Endothelial cell (in vitro differentiated cells): Measurements from ENCODE around the gene DNAH11. TPM values are rescaled to one million over a fixed set of nuclear protein-coding genes. Genes with fewer than 3 reads are reported as not detected.

Source experiments
- DNase-seq: peaks from one replicate; pipeline ENCODE4 v3.0.0; 2021; ENCODE audit warnings: low spot score
- H3K27ac Mint-ChIP-seq: one replicate; pipeline ENCODE4 v1.8.0; 2021; ENCODE audit warnings: mixed read lengths, inconsistent platforms; ENCODE audit not compliant: unreplicated experiment
- H3K27me3 Mint-ChIP-seq: one replicate; pipeline ENCODE4 v1.8.0; 2021; ENCODE audit warnings: mild to moderate bottlenecking, moderate library complexity, mixed read lengths, inconsistent platforms; ENCODE audit not compliant: unreplicated experiment
- H3K36me3 Mint-ChIP-seq: one replicate; pipeline ENCODE4 v1.8.0; 2021; ENCODE audit warnings: mild to moderate bottlenecking, low read depth, mixed read lengths, inconsistent platforms; ENCODE audit not compliant: unreplicated experiment
- H3K4me1 Mint-ChIP-seq: one replicate; pipeline ENCODE4 v1.8.0; 2021; ENCODE audit warnings: mild to moderate bottlenecking, mixed read lengths, inconsistent platforms; ENCODE audit not compliant: unreplicated experiment
- H3K4me3 Mint-ChIP-seq: one replicate; pipeline ENCODE4 v1.8.0; 2021; ENCODE audit warnings: mild to moderate bottlenecking, mixed read lengths, inconsistent platforms; ENCODE audit not compliant: unreplicated experiment
- H3K9me3 Mint-ChIP-seq: one replicate; pipeline ENCODE4 v1.8.0; 2021; ENCODE audit warnings: mixed read lengths, inconsistent platforms; ENCODE audit not compliant: unreplicated experiment
- CTCF ChIP-seq: fragments of 200-600 bp; sonication (generic); IDR thresholded peaks from one replicate; pipeline ENCODE4 v1.5.0; 2021; ENCODE audit warnings: antibody characterized with exemption; ENCODE audit not compliant: unreplicated experiment
- total RNA-seq: library from RNA; stranded (reverse); fragmentation: NEBNext Ultra II Directional; extraction: Animal tissue kit (Norgen Biotek cat#: 25700); gene quantifications from one replicate; pipeline ENCODE4 v1.2.1, GENCODE V29; 2021; ENCODE audit not compliant: unreplicated experiment

Gene DNAH11
- total RNA-seq, 1 donor from 2014 or later, result 0.18 TPM

- DNase-seq, result no peak
- Mint-ChIP-seq H3K27me3 (no peaks in the 10 kb centered on the region), H3K9me3 (no peaks in the 10 kb centered on the region), H3K36me3 (peaks cover 17% of the 10 kb centered on the region), H3K4me1 (peaks cover 4% of the 10 kb centered on the region), H3K27ac (no peak overlapping the region), H3K4me3 (no peak overlapping the region)
- TF ChIP-seq CTCF, result no peak
These were observed 370.3 kb downstream of the DNAH11 start for GRCh38 chr7:21912931-21913780.

DNA sequence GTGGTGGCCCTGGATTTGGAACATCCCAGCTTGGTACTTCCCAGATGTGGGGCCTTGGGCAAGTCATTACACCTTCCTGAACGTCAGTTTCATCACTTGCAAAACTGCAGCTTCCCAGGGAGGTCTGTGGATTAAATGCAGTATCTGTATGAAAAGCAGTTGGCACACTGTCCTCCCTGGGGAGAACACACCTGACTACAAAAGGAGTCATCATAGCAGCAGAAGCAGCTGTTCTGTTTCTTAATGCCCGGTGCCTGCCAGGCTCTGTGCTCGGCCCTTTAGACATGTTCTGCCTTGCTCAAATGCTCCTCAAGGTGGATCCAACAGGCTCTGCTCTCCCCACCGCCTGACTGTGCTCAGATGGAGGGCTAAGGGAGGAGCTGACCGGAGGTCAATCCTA, 371.8 kb downstream of the DNAH11 start:
- Mint-ChIP-seq H3K36me3 (peaks cover 11% of the 10 kb centered on the region), H3K27ac (no peak overlapping the region), H3K27me3 (no peaks in the 10 kb centered on the region), H3K4me3 (no peak overlapping the region), H3K9me3 (no peaks in the 10 kb centered on the region), H3K4me1 (peaks cover 4% of the 10 kb centered on the region)
- no peak for TF ChIP-seq CTCF
- no peak for DNase-seq

DNA sequence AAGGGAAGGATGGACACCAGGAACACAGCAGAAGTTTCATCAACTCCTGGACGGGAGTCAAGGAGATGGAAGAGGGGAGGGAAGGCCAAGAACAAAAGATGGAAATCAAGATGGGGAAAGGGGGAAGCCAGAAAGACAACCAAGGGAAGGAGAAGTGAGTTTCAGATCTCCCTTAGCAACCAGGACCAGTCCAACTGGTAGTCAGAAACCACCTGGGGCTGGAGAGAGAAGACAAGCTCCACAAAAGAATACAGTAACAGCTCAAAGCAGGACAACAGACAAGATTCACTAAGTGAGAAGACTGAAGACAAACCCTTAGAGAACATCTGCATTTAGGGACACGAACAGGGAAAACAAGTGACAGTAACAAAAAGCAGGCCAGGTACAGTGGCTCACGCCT, 372.3 kb downstream of the DNAH11 start:
- Mint-ChIP-seq H3K9me3 (no peaks in the 10 kb centered on the region), H3K27ac (no peak overlapping the region), H3K27me3 (no peaks in the 10 kb centered on the region), H3K4me1 (peaks cover 4% of the 10 kb centered on the region), H3K4me3 (no peak overlapping the region), H3K36me3 (peaks cover 11% of the 10 kb centered on the region)
- TF ChIP-seq CTCF, result no peak
- DNase-seq, result no peak

DNA sequence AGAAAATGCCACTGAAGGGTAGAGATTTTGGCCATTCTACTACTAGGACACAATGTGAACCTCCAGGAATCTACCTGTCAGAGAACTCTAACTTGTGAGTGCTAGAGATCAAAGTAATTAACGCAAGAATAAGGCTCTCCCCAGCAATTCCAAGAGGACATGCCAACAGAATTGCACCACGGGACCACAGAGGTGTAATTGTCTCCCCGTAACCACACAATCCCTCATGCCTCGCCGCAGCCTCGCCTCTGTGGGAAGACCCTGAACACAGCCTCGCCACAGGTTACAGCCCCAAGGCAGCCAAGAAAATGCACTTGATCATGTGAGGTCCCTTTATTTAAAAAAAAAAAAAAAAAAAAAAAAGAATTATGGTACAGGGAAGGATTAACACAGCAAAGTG, 373.3 kb downstream of the DNAH11 start:
- H3K27me3 Mint-ChIP-seq, result no peaks in the 10 kb centered on the region
- H3K9me3 Mint-ChIP-seq, result no peaks in the 10 kb centered on the region
- H3K36me3 Mint-ChIP-seq, result peaks cover 11% of the 10 kb centered on the region
- DNase-seq, result no peak
- H3K4me3 Mint-ChIP-seq, result no peak overlapping the region
- H3K27ac Mint-ChIP-seq, result no peak overlapping the region
- H3K4me1 Mint-ChIP-seq, result peaks cover 4% of the 10 kb centered on the region
- no peak for TF ChIP-seq CTCF

DNA sequence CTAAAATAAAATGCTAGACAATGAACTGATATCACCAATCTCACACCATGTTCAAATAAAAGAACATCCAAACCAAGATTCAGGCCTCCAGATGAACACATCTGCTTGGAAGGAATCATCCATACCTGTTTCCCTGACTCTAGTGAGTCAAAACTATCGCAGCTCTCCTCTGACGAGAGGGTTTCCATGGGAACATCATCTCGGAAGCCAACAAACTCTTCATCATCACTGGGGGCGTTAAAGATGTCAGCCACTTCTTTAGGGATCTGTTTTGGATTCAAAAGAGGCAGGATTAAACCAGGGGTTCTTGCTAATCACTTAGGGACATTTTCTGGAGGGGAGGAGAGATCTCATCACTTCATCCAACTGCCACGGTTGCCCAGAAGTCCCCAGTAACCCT, 373.8 kb downstream of the DNAH11 start:
- DNase-seq, result no peak
- peaks cover 11% of the 10 kb centered on the region for H3K36me3 Mint-ChIP-seq
- peaks cover 4% of the 10 kb centered on the region for H3K4me1 Mint-ChIP-seq
- no peak overlapping the region for H3K4me3 Mint-ChIP-seq
- H3K27ac Mint-ChIP-seq, result no peak overlapping the region
- H3K27me3 Mint-ChIP-seq, result no peaks in the 10 kb centered on the region
- no peaks in the 10 kb centered on the region for H3K9me3 Mint-ChIP-seq
- no peak for TF ChIP-seq CTCF
